DND-41 (cell line): ENCODE measurements around the gene CAB39L.

Source experiments
- ATAC-seq: fragments of 200-7000 bp; cut with Tn5 transposase; 3 replicates; pipeline ENCODE4 v1.9.1; 2021; ENCODE audit warnings: low read depth; ENCODE audit not compliant: insufficient read depth
- DNase-seq: peaks from one replicate; pipeline ENCODE4 v3.0.0-alpha.2; 2020
- H2AFZ ChIP-seq: 2 replicates; pipeline ENCODE4 v1.6.0; 2012; ENCODE audit warnings: low read depth, low read length
- H3K27ac ChIP-seq: 2 replicates; pipeline ENCODE4 v1.5.1; 2012; ENCODE audit warnings: low read length, inconsistent platforms
- H3K27me3 ChIP-seq: fragments of 200-600 bp; sonication (generic); 2 replicates; pipeline ENCODE4 v1.6.0; 2012; ENCODE audit warnings: low read length, mild to moderate bottlenecking, inconsistent platforms; ENCODE audit not compliant: insufficient read depth, poor library complexity
- H3K36me3 ChIP-seq: 2 replicates; pipeline ENCODE4 v1.5.1; 2012; ENCODE audit warnings: low read length, inconsistent platforms; ENCODE audit not compliant: insufficient read depth
- H3K4me1 ChIP-seq: 2 replicates; pipeline ENCODE4 v1.5.1; 2012; ENCODE audit warnings: mild to moderate bottlenecking, low read length; ENCODE audit not compliant: insufficient read depth
- H3K4me2 ChIP-seq: 2 replicates; pipeline ENCODE4 v1.6.0; 2012; ENCODE audit warnings: mild to moderate bottlenecking, moderate library complexity, low read length, inconsistent platforms; ENCODE audit not compliant: insufficient read depth
- H3K4me3 ChIP-seq, 2 experiments: fragments of 200-600 bp in 1 of 2; shearing (Covaris generic) in 1 of 2; 2 replicates each; pipeline ENCODE4 v1.5.1; 2012 to 2016; ENCODE audit warnings: inconsistent platforms in 2 of 2, low read length in 2 of 2, mild to moderate bottlenecking in 2 of 2, low read depth in 1 of 2, moderate library complexity in 1 of 2
- H3K79me2 ChIP-seq: 2 replicates; pipeline ENCODE4 v1.6.0; 2012; ENCODE audit warnings: low read length, inconsistent platforms; ENCODE audit not compliant: insufficient read depth
- H3K9ac ChIP-seq: 2 replicates; pipeline ENCODE4 v1.6.0; 2012; ENCODE audit warnings: low read depth, mild to moderate bottlenecking, inconsistent platforms, low read length, moderate library complexity
- H3K9me3 ChIP-seq: 2 replicates; pipeline ENCODE4 v1.5.1; 2012; ENCODE audit warnings: low read length, moderate library complexity, mild to moderate bottlenecking, inconsistent platforms; ENCODE audit not compliant: insufficient read depth, severe bottlenecking
- H4K20me1 ChIP-seq: 2 replicates; pipeline ENCODE4 v1.6.0; 2012; ENCODE audit warnings: low read length; ENCODE audit not compliant: insufficient read depth
- EZH2 ChIP-seq: IDR thresholded peaks from 3 replicates; pipeline ENCODE4 v1.6.1; 2012; ENCODE audit warnings: borderline replicate concordance, low read depth, mild to moderate bottlenecking, moderate library complexity, low read length, inconsistent platforms; ENCODE audit not compliant: severe bottlenecking
- TF ChIP-seq, protein P1 (sequence below): IDR thresholded peaks from 2 replicates; pipeline ENCODE4 v1.5.1; 2012; ENCODE audit warnings: borderline replicate concordance, low read length, moderate library complexity, mild to moderate bottlenecking; ENCODE audit not compliant: poor library complexity, severe bottlenecking; ENCODE audit errors: extremely low read depth

Gene CAB39L

GRCh38 chr13:49417161-49417560 lies 26.7 kb downstream of the CAB39L start:
- Histone ChIP-seq H2AFZ (no peak overlapping the region), H3K36me3 (no peaks in the 10 kb centered on the region), H3K27ac (no peak overlapping the region), H4K20me1 (no peaks in the 10 kb centered on the region), H3K4me3 (no peak overlapping the region), H3K9ac (no peak overlapping the region), H3K9me3 (no peaks in the 10 kb centered on the region), H3K4me1 (no peaks in the 10 kb centered on the region), H3K27me3 (no peaks in the 10 kb centered on the region), H3K79me2 (no peaks in the 10 kb centered on the region), H3K4me2 (no peak overlapping the region)
- DNase-seq (no peak), ATAC-seq (no peak)
- TF ChIP-seq, protein P1, sequence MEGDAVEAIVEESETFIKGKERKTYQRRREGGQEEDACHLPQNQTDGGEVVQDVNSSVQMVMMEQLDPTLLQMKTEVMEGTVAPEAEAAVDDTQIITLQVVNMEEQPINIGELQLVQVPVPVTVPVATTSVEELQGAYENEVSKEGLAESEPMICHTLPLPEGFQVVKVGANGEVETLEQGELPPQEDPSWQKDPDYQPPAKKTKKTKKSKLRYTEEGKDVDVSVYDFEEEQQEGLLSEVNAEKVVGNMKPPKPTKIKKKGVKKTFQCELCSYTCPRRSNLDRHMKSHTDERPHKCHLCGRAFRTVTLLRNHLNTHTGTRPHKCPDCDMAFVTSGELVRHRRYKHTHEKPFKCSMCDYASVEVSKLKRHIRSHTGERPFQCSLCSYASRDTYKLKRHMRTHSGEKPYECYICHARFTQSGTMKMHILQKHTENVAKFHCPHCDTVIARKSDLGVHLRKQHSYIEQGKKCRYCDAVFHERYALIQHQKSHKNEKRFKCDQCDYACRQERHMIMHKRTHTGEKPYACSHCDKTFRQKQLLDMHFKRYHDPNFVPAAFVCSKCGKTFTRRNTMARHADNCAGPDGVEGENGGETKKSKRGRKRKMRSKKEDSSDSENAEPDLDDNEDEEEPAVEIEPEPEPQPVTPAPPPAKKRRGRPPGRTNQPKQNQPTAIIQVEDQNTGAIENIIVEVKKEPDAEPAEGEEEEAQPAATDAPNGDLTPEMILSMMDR = no peak
- no peak for TF ChIP-seq EZH2

DNA sequence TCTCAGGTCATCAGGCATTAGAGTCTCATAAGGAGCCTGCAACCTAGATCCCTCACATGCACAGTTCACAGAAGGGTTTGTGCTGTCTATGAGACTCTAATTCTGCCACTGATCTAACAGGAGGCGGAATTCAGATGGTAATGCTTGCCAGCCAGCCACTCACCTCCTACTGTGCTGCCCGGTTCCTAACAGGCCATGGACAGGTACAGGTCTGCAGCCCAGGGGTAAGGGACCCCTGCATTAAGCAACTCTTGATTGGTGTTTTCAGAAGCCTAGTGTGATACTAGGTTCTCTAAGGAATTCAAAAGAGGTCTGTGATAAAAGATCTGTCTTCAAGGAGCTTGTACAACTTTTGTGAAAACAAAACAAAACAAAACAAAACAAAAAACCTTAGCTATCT lies 31.1 kb downstream of the CAB39L start:
- Histone ChIP-seq H3K27ac (no peak overlapping the region), H3K79me2 (no peaks in the 10 kb centered on the region), H3K4me2 (no peak overlapping the region), H3K9ac (no peak overlapping the region), H3K9me3 (no peaks in the 10 kb centered on the region), H3K36me3 (no peaks in the 10 kb centered on the region), H3K27me3 (no peaks in the 10 kb centered on the region), H3K4me1 (no peaks in the 10 kb centered on the region), H2AFZ (no peak overlapping the region), H3K4me3 (no peak overlapping the region), H4K20me1 (no peaks in the 10 kb centered on the region)
- ATAC-seq = no peak
- TF ChIP-seq EZH2 = no peak
- TF ChIP-seq, protein P1 = no peak
- no peak for DNase-seq

GRCh38 chr13:49411353-49411752 lies 32.5 kb downstream of the CAB39L start:
- no peak for DNase-seq
- H3K4me1 ChIP-seq = no peaks in the 10 kb centered on the region
- no peak overlapping the region for H3K9ac ChIP-seq
- H2AFZ ChIP-seq = no peak overlapping the region
- TF ChIP-seq, protein P1 = no peak
- no peak for TF ChIP-seq EZH2
- ATAC-seq = no peak
- no peaks in the 10 kb centered on the region for H3K9me3 ChIP-seq
- no peaks in the 10 kb centered on the region for H4K20me1 ChIP-seq
- H3K79me2 ChIP-seq = no peaks in the 10 kb centered on the region
- H3K27ac ChIP-seq = no peak overlapping the region
- no peak overlapping the region for H3K4me3 ChIP-seq
- no peaks in the 10 kb centered on the region for H3K36me3 ChIP-seq
- H3K27me3 ChIP-seq = no peaks in the 10 kb centered on the region
- no peak overlapping the region for H3K4me2 ChIP-seq

DNA sequence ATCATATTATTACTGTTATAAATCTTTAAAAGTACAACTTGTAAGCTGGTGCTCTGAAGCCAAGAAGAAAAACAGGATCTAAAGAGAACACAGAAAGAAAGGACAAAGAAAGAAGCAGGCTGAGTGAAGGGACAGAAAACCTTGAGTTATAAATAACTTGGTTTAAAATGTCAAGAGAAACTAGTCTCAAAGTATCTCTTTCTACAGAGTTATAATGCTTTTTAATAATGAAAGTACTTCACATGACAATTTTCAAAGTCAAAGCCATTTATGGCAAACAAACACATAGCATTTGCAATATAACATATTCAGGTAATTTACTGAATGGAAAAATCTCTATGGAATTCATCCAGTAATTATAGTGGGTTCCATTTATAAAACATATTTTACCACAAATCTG lies 33.4 kb downstream of the CAB39L start:
- no peak for ATAC-seq
- Histone ChIP-seq H4K20me1 (no peaks in the 10 kb centered on the region), H3K27ac (no peak overlapping the region), H3K9ac (no peak overlapping the region), H3K27me3 (no peaks in the 10 kb centered on the region), H3K36me3 (no peaks in the 10 kb centered on the region), H3K9me3 (no peaks in the 10 kb centered on the region), H2AFZ (no peak overlapping the region), H3K79me2 (no peaks in the 10 kb centered on the region), H3K4me2 (no peak overlapping the region), H3K4me3 (no peak overlapping the region), H3K4me1 (no peaks in the 10 kb centered on the region)
- no peak for DNase-seq
- no peak for TF ChIP-seq EZH2
- TF ChIP-seq, protein P1 = no peak
